Mesenchymal stem cell (in vitro differentiated cells and primary cell): Measurements from ENCODE around the gene NLGN1.
A peak's percentile ranks its signal among the peaks of the same experiment; 100 is the strongest.

ENCODE experiments used
- DNase-seq: peaks from one replicate; pipeline ENCODE4 v3.0.0-alpha.2; 2013
- H2AFZ ChIP-seq: one replicate; pipeline ENCODE4 v1.6.1; 2013; ENCODE audit warnings: low read depth, mild to moderate bottlenecking, control low read depth, inconsistent platforms, low read length, moderate library complexity
- H2AK5ac ChIP-seq: 2 replicates; pipeline ENCODE4 v1.6.1; 2013; ENCODE audit warnings: low read length, moderate library complexity, mild to moderate bottlenecking, inconsistent platforms; ENCODE audit not compliant: severe bottlenecking
- H2BK120ac ChIP-seq: one replicate; pipeline ENCODE4 v1.6.1; 2013; ENCODE audit warnings: low read depth, mild to moderate bottlenecking, inconsistent platforms, low read length, moderate library complexity
- H2BK12ac ChIP-seq, 2 experiments: one replicate each; pipeline ENCODE4 v1.6.1; 2013; ENCODE audit warnings: inconsistent platforms in 2 of 2, low read length in 2 of 2, mild to moderate bottlenecking in 2 of 2, moderate library complexity in 2 of 2, control low read depth in 1 of 2
- H2BK15ac ChIP-seq: one replicate; pipeline ENCODE4 v1.6.1; 2013; ENCODE audit warnings: mild to moderate bottlenecking, low read depth, inconsistent platforms; ENCODE audit not compliant: poor library complexity, severe bottlenecking
- H2BK5ac ChIP-seq: 2 replicates; pipeline ENCODE4 v1.6.1; 2013; ENCODE audit warnings: low read depth, mild to moderate bottlenecking, low read length, control low read depth, inconsistent platforms; ENCODE audit not compliant: poor library complexity, severe bottlenecking
- H3K14ac ChIP-seq, 2 experiments: one replicate each; pipeline ENCODE4 v1.6.1; 2013; ENCODE audit warnings: inconsistent platforms in 2 of 2, low read length in 2 of 2, control low read depth in 1 of 2, mild to moderate bottlenecking in 1 of 2, moderate library complexity in 1 of 2
- H3K18ac ChIP-seq, 2 experiments: one replicate each; pipeline ENCODE4 v1.6.1; 2013; ENCODE audit warnings: inconsistent platforms in 2 of 2, low read length in 2 of 2, control low read depth in 1 of 2, low read depth in 1 of 2, mild to moderate bottlenecking in 1 of 2
- H3K23ac ChIP-seq, 2 experiments: one replicate each; pipeline ENCODE4 v1.6.1; 2013; ENCODE audit warnings: inconsistent platforms in 2 of 2, low read length in 2 of 2, mild to moderate bottlenecking in 2 of 2, moderate library complexity in 2 of 2, control low read depth in 1 of 2
- H3K27ac ChIP-seq: 2 replicates; pipeline ENCODE4 v1.5.1; 2013; ENCODE audit warnings: mild to moderate bottlenecking, moderate library complexity, low read length, control low read depth, inconsistent platforms; ENCODE audit not compliant: poor library complexity, severe bottlenecking
- H3K27me3 ChIP-seq, 2 experiments: 2 replicates each; pipeline versions ENCODE4 v1.6.1 to v1.7.0; 2013; ENCODE audit warnings: low read length in 2 of 2, mild to moderate bottlenecking in 2 of 2, moderate library complexity in 2 of 2, control low read depth in 1 of 2, inconsistent platforms in 1 of 2; ENCODE audit not compliant: control insufficient read depth in 1 of 2, insufficient read depth in 1 of 2
- H3K36me3 ChIP-seq, 2 experiments: 2 replicates each; pipeline versions ENCODE4 v1.6.1 to v1.7.0; 2013; ENCODE audit warnings: low read length in 2 of 2, control low read depth in 1 of 2, inconsistent platforms in 1 of 2, low read depth in 1 of 2, mild to moderate bottlenecking in 1 of 2; ENCODE audit not compliant: insufficient read depth in 2 of 2, control insufficient read depth in 1 of 2
- H3K4ac ChIP-seq, 2 experiments: one replicate each; pipeline ENCODE4 v1.6.1; 2013; ENCODE audit warnings: inconsistent platforms in 2 of 2, low read length in 2 of 2, mild to moderate bottlenecking in 2 of 2, moderate library complexity in 2 of 2, control low read depth in 1 of 2, low read depth in 1 of 2
- H3K4me1 ChIP-seq: 2 replicates; pipeline ENCODE4 v1.6.1; 2013; ENCODE audit warnings: low read depth, low read length, control low read depth; ENCODE audit not compliant: control insufficient read depth, insufficient read depth
- H3K4me2 ChIP-seq: 2 replicates; pipeline ENCODE4 v1.6.1; 2013; ENCODE audit warnings: low read length, mild to moderate bottlenecking, inconsistent platforms; ENCODE audit not compliant: poor library complexity, severe bottlenecking
- H3K4me3 ChIP-seq, 2 experiments: 2 replicates each; pipeline versions ENCODE4 v1.5.1 to v1.7.0; 2013; ENCODE audit warnings: low read length in 2 of 2, mild to moderate bottlenecking in 2 of 2, control low read depth in 1 of 2, low read depth in 1 of 2; ENCODE audit not compliant: insufficient read depth in 1 of 2
- H3K79me1 ChIP-seq: replicated peaks from 2 replicates; pipeline ENCODE4 v1.6.1; 2013; ENCODE audit warnings: mild to moderate bottlenecking, control low read depth, low read length, inconsistent platforms; ENCODE audit not compliant: poor library complexity, severe bottlenecking
- H3K9ac ChIP-seq: 2 replicates; pipeline ENCODE4 v1.7.0; 2013; ENCODE audit warnings: mild to moderate bottlenecking, low read length, moderate library complexity
- H3K9me3 ChIP-seq: 2 replicates; pipeline ENCODE4 v1.7.0; 2013; ENCODE audit warnings: mild to moderate bottlenecking, low read length; ENCODE audit not compliant: control insufficient read depth
- H4K8ac ChIP-seq: one replicate; pipeline ENCODE4 v1.6.1; 2013; ENCODE audit warnings: inconsistent platforms, mild to moderate bottlenecking, low read length, moderate library complexity
- H4K91ac ChIP-seq: one replicate; pipeline ENCODE4 v1.6.1; 2013; ENCODE audit warnings: mild to moderate bottlenecking, low read length, inconsistent platforms
- WGBS: methylation state at CpG from one replicate; pipeline ENCODE4 v1.1.7; 2013; ENCODE audit warnings: mixed read lengths; 5-methylcytosine and 5-hydroxymethylcytosine counted together

Gene NLGN1

GRCh38 chr3:173547070-173547469 lies 149.5 kb downstream of the NLGN1 start:
- Histone ChIP-seq H3K36me3 (no peaks in the 10 kb centered on the region), H2BK15ac (no peak overlapping the region), H3K79me1 (no peaks in the 10 kb centered on the region), H3K4me1 (no peaks in the 10 kb centered on the region), H4K91ac (no peak overlapping the region), H3K18ac (no peak overlapping the region), H3K23ac (no peak overlapping the region), H3K14ac (no peak overlapping the region), H2BK12ac (no peak overlapping the region), H3K27ac (no peak overlapping the region), H3K4ac (no peak overlapping the region), H3K27me3 (no peaks in the 10 kb centered on the region), H3K9ac (no peak overlapping the region), H4K8ac (no peak overlapping the region), H3K9me3 (no peaks in the 10 kb centered on the region), H3K4me3 (no peak overlapping the region), H3K4me2 (no peak overlapping the region), H2AFZ (no peak overlapping the region), H2BK5ac (no peak overlapping the region), H2AK5ac (no peak overlapping the region), H2BK120ac (no peak overlapping the region)
- DNase-seq = no peak
- WGBS = 90% methylated on average over 5 of the region's 6 CpGs

- Histone ChIP-seq H2AK5ac (no peak overlapping the region), H3K9ac (peak overlapping the region; percentile 45), H2BK15ac (no peak overlapping the region), H3K4ac (no peak overlapping the region), H3K27ac (no peak overlapping the region), H3K23ac (no peak overlapping the region), H2BK5ac (no peak overlapping the region), H3K27me3 (no peaks in the 10 kb centered on the region), H2BK120ac (no peak overlapping the region), H4K8ac (no peak overlapping the region), H3K14ac (no peak overlapping the region), H3K18ac (no peak overlapping the region), H3K4me1 (no peaks in the 10 kb centered on the region), H3K36me3 (no peaks in the 10 kb centered on the region), H3K4me3 (peak overlapping the region in 1 of 2 experiments; percentile 51), H3K79me1 (no peaks in the 10 kb centered on the region), H3K4me2 (no peak overlapping the region), H2AFZ (no peak overlapping the region), H4K91ac (no peak overlapping the region), H2BK12ac (no peak overlapping the region), H3K9me3 (no peaks in the 10 kb centered on the region)
- peak; percentile 6 for DNase-seq
- 77% methylated on average over 1 of the region's 2 CpGs for WGBS
These were observed 150.7 kb downstream of the NLGN1 start for GRCh38 chr3:173548261-173548660.

GRCh38 chr3:173552526-173552925 lies 155.0 kb downstream of the NLGN1 start:
- Histone ChIP-seq H2BK5ac (no peak overlapping the region), H3K23ac (no peak overlapping the region), H4K8ac (no peak overlapping the region), H3K4me1 (no peaks in the 10 kb centered on the region), H3K27me3 (no peaks in the 10 kb centered on the region), H2AFZ (no peak overlapping the region), H3K27ac (no peak overlapping the region), H2AK5ac (no peak overlapping the region), H2BK12ac (no peak overlapping the region), H3K4me3 (no peak overlapping the region), H3K4me2 (no peak overlapping the region), H3K14ac (peak overlapping the region in 1 of 2 experiments; percentile 60), H4K91ac (peak overlapping the region; percentile 27), H3K9me3 (no peaks in the 10 kb centered on the region), H3K9ac (no peak overlapping the region), H3K79me1 (no peaks in the 10 kb centered on the region), H3K4ac (no peak overlapping the region), H3K36me3 (no peaks in the 10 kb centered on the region), H3K18ac (peak overlapping the region in 1 of 2 experiments; percentile 33), H2BK120ac (no peak overlapping the region), H2BK15ac (no peak overlapping the region)
- no peak for DNase-seq
- WGBS = 52% methylated on average over 4 of the region's 4 CpGs

GRCh38 chr3:173553635-173554280 lies 156.2 kb downstream of the NLGN1 start:
- WGBS = 44% methylated on average over 3 of the region's 3 CpGs

More at GRCh38 chr3:173553635-173554280, 156.2 kb downstream of the NLGN1 start:
- H3K23ac ChIP-seq = no peak overlapping the region
- no peaks in the 10 kb centered on the region for H3K9me3 ChIP-seq
- no peaks in the 10 kb centered on the region for H3K36me3 ChIP-seq
- DNase-seq = peak; percentile 55
- no peaks in the 10 kb centered on the region for H3K79me1 ChIP-seq
- H4K91ac ChIP-seq = no peak overlapping the region
- H3K9ac ChIP-seq = no peak overlapping the region
- H2AFZ ChIP-seq = no peak overlapping the region
- H3K27ac ChIP-seq = no peak overlapping the region
- no peak overlapping the region for H3K4me2 ChIP-seq
- H3K27me3 ChIP-seq = no peaks in the 10 kb centered on the region
- H2AK5ac ChIP-seq = no peak overlapping the region
- H2BK120ac ChIP-seq = no peak overlapping the region
- H2BK12ac ChIP-seq = no peak overlapping the region
- H3K4me3 ChIP-seq = no peak overlapping the region
- H4K8ac ChIP-seq = no peak overlapping the region
- no peaks in the 10 kb centered on the region for H3K4me1 ChIP-seq
- H2BK15ac ChIP-seq = no peak overlapping the region
- H3K18ac ChIP-seq = no peak overlapping the region
- no peak overlapping the region for H2BK5ac ChIP-seq
- H3K4ac ChIP-seq = no peak overlapping the region
- no peak overlapping the region for H3K14ac ChIP-seq
